ENCODE results near the gene GNAQ. TPM values are rescaled to one million over a fixed set of nuclear protein-coding genes. Genes with fewer than 3 reads are reported as not detected.
"Not testable (repeated sequence)": the region's sequence is repeated elsewhere in the genome, so short reads cannot be mapped to it uniquely, and the experiment has no call there.

The GNAQ gene
- polyA plus RNA-seq, 1 of the 3 experiments (the other 2 are of a cell fraction), result 20.9 TPM

DNA sequence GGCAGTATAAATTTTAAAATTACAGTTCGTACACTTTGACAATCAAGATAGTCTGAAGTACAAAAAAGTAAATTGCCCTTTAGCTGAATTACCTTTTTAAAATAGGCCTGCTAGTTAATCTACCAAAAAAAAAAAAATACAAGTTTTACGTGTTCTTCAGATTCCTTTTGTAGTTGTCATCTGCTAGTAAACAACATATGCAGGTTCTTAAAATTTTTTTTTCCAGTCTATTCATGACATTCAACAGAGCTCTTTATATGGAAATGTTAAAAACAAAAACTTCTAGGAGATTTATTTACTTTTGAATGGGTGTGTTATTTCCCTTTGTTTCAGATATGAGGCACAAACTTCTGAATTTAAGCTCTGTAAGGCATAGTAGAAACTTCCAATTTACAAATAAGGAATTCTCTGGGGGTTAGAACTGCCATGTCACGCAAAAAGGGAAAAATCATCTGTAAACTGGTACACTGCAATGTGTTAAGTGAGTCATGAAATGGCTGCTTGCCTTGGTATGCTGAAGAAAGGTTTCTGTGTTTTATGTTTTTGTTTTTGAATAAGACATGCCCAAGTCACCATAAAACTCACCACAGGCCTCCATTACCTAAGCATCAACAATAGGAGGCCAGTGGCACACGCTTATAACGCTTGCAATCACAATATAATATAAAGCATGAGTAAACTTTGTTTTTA is 313.9 kb downstream of the GNAQ start:
- H2AFZ ChIP-seq (ENCODE audit: low read depth); H3K4me2 ChIP-seq; DNase-seq; H3K9me2 ChIP-seq; H4K20me1 ChIP-seq (ENCODE audit: insufficient read depth); POLR2A ChIA-PET; H3K9me3 ChIP-seq; H3K4me3 ChIP-seq (ENCODE audit: low read depth in 2 of 2, low read length in 1 of 2); H3K27me3 ChIP-seq (ENCODE audit: insufficient read depth); H3K36me3 ChIP-seq (replicated peaks in 1 of 2; ENCODE audit: control insufficient read depth in 1 of 2, insufficient read depth in 2 of 2, low read length in 1 of 2): not testable (repeated sequence)
- Histone ChIP-seq H3K9ac (peak overlapping the region; percentile 21; the same call in 1 of the 2 replicates), H3F3A (replicated peaks; ENCODE audit: insufficient read depth) (peaks cover 24% of the 10 kb centered on the region), H3K27ac (ENCODE audit: low read depth in 2 of 2, low read length in 1 of 2) (peak overlapping the region; percentile 76 to 78), H3K79me2 (ENCODE audit: insufficient read depth) (peaks cover 15% of the 10 kb centered on the region; the same call in 1 of the 2 replicates), H3K4me1 (ENCODE audit: control insufficient read depth in 1 of 2, insufficient read depth in 2 of 2, low read depth in 1 of 2, low read length in 1 of 2) (peaks cover 29 to 40% of the 10 kb centered on the region in 2 experiments)
- 61% methylated on average over 5 of the region's 5 CpGs for WGBS (ENCODE audit: low lambda C conversion rate)
- TF ChIP-seq JUND (IDR thresholded peaks at IDR 0.05) (peak; percentile 54), NFIC (IDR thresholded peaks at IDR 0.05; ENCODE audit: borderline replicate concordance) (peak; percentile 44; the same call in 1 of the 2 replicates), TEAD4 (IDR thresholded peaks at IDR 0.05; ENCODE audit: borderline replicate concordance, insufficient read depth) (peak; percentile 58; the same call in 1 of the 2 replicates), FOSL2 (IDR thresholded peaks at IDR 0.05; ENCODE audit: borderline replicate concordance, low read depth) (peak; percentile 51; the same call in 1 of the 2 replicates), EP300 (IDR thresholded peaks at IDR 0.05; ENCODE audit: borderline replicate concordance in 1 of 2, low read depth in 1 of 2, low read length in 1 of 2) (0 out of 4 replicates have a peak, but pooled peaks of 1 of the 2 experiments have one; percentile 32), TCF12 (IDR thresholded peaks at IDR 0.05) (peak; percentile 53; the same call in 1 of the 2 replicates), YY1 (IDR thresholded peaks at IDR 0.05; ENCODE audit: low read depth) (peak; percentile 79; the same call in 1 of the 2 replicates)
- TF ChIP-seq, protein P1, sequence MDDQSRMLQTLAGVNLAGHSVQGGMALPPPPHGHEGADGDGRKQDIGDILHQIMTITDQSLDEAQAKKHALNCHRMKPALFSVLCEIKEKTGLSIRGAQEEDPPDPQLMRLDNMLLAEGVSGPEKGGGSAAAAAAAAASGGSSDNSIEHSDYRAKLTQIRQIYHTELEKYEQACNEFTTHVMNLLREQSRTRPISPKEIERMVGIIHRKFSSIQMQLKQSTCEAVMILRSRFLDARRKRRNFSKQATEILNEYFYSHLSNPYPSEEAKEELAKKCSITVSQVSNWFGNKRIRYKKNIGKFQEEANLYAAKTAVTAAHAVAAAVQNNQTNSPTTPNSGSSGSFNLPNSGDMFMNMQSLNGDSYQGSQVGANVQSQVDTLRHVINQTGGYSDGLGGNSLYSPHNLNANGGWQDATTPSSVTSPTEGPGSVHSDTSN (IDR thresholded peaks at IDR 0.05), result peak; percentile 36
- CTCF ChIA-PET, result interaction anchor here (0.8 to 1.5 kb wide), 2 partner anchors 260 to 284 kb away, joined by 4 to 5 read pairs; no protein-coding TSS in a partner anchor

DNA sequence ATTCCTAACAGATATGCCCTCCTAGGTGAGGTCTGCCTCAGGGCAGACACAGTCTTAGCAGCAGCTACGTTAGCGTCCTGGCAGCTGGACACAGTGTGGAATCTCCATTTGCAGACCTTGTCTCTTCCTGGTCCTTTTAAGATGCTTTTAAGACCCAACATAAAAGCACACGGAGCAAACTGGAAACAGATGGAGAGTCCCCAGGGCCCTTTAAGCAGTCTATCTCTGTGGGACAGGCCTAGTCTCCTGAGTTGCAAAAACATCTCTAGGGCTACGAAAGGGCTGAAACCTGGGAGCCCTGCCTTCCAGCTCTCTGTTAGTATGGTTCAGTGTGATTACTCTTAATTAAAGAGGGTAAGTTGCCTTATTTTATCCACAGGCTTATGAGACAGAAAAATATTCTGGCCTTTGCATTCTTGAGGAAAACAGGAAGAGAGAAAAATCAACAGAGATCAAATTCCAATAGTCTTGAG is 317.5 kb downstream of the GNAQ start:
- no peaks in the 10 kb centered on the region for H3K36me3 ChIP-seq (replicated peaks in 1 of 2; ENCODE audit: control insufficient read depth in 1 of 2, insufficient read depth in 2 of 2, low read length in 1 of 2)
- H3K79me2 ChIP-seq (ENCODE audit: insufficient read depth), result peaks cover 27% of the 10 kb centered on the region; the same call in 1 of the 2 replicates
- TF ChIP-seq CHD2 (IDR thresholded peaks at IDR 0.05; ENCODE audit: low read length, partially characterized antibody) (peak; percentile 8), GATA2 (CRISPR knock-in tag; IDR thresholded peaks at IDR 0.05) (peak; percentile 42; the same call in 1 of the 2 replicates), EP300 (IDR thresholded peaks at IDR 0.05; ENCODE audit: borderline replicate concordance in 1 of 2, low read depth in 1 of 2, low read length in 1 of 2) (peak; percentile 50 to 57; a peak in 1 of 4 replicates), POLR2AphosphoS5 (IDR thresholded peaks at IDR 0.05; ENCODE audit: low read depth, low read length) (no peak), TCF12 (IDR thresholded peaks at IDR 0.05) (peak; percentile 71), FOSL2 (IDR thresholded peaks at IDR 0.05; ENCODE audit: borderline replicate concordance, low read depth) (no peak), RAD21 (IDR thresholded peaks at IDR 0.05; ENCODE audit: low read length) (peak; percentile 12; the same call in 1 of the 2 replicates)
- H2AFZ ChIP-seq (ENCODE audit: low read depth), result peak overlapping the region; percentile 50; the same call in 1 of the 2 replicates
- CTCF ChIA-PET, result interaction anchor here (2.0 kb wide), 1 partner anchor 257 kb away, joined by 7 read pairs; no protein-coding TSS in a partner anchor
- DNase-seq, result peak; percentile 43
- H3K9me2 ChIP-seq, result no peaks in the 10 kb centered on the region
- peak overlapping the region; percentile 84 to 93 for H3K27ac ChIP-seq (ENCODE audit: low read depth in 2 of 2, low read length in 1 of 2)
- H3K4me1 ChIP-seq (ENCODE audit: control insufficient read depth in 1 of 2, insufficient read depth in 2 of 2, low read depth in 1 of 2, low read length in 1 of 2), result peaks cover 35% of the 10 kb centered on the region in 2 experiments
- H3K9me3 ChIP-seq, result no peaks in the 10 kb centered on the region; the same call in 1 of the 2 replicates
- no peaks in the 10 kb centered on the region for H4K20me1 ChIP-seq (ENCODE audit: insufficient read depth)
- H3F3A ChIP-seq (replicated peaks; ENCODE audit: insufficient read depth), result peaks cover 46% of the 10 kb centered on the region
- POLR2A ChIA-PET, result no interaction called here
- H3K27me3 ChIP-seq (ENCODE audit: insufficient read depth), result no peaks in the 10 kb centered on the region
- peak overlapping the region; percentile 31 for H3K4me2 ChIP-seq
- WGBS (ENCODE audit: low lambda C conversion rate), result 31% methylated on average over 4 of the region's 4 CpGs
- no peak overlapping the region for H3K4me3 ChIP-seq (ENCODE audit: low read depth in 2 of 2, low read length in 1 of 2)
- peak overlapping the region; percentile 49 for H3K9ac ChIP-seq

All from SK-N-SH (cell line).